ENCODE data around the gene SLC25A13. TPM values are rescaled to one million over a fixed set of nuclear protein-coding genes. Genes with fewer than 3 reads are reported as not detected.
A peak's percentile ranks its signal among the peaks of the same experiment; 100 is the strongest.

SLC25A13 gene
- total RNA-seq, 1 donor from 2014 or later = 22.1 TPM

- DNase-seq = no peak
These were observed 169.2 kb downstream of the SLC25A13 start for GRCh38 chr7:96152706-96153105.

- no peak for DNase-seq
These were observed 170.0 kb downstream of the SLC25A13 start for GRCh38 chr7:96151889-96152288.

GRCh38 chr7:96144260-96144526, 177.7 kb downstream of the SLC25A13 start:
- no peak for DNase-seq

GRCh38 chr7:96143495-96144259, 178.2 kb downstream of the SLC25A13 start:
- no peak for DNase-seq

GRCh38 chr7:96136600-96137239, 185.2 kb downstream of the SLC25A13 start:
- no peak for DNase-seq

GRCh38 chr7:96135241-96135640, 186.7 kb downstream of the SLC25A13 start:
- no peak for DNase-seq

GRCh38 chr7:96131525-96131924, 190.4 kb downstream of the SLC25A13 start:
- DNase-seq = no peak

- DNase-seq = peak; percentile 20
These were observed 194.2 kb downstream of the SLC25A13 start for GRCh38 chr7:96127746-96128145.

- no peak for DNase-seq
These were observed 195.5 kb downstream of the SLC25A13 start for GRCh38 chr7:96126382-96126781.

GRCh38 chr7:96122746-96123145, 199.2 kb downstream of the SLC25A13 start:
- no peak for DNase-seq

- no peak for DNase-seq
These were observed 200.1 kb downstream of the SLC25A13 start for GRCh38 chr7:96121752-96122151.

GRCh38 chr7:96120445-96121225, 201.3 kb downstream of the SLC25A13 start:
- peak; percentile 23 for DNase-seq

- no peak for DNase-seq
These were observed 203.4 kb downstream of the SLC25A13 start for GRCh38 chr7:96118449-96119001.

- no peak for DNase-seq
These were observed 205.7 kb downstream of the SLC25A13 start for GRCh38 chr7:96116173-96116572.

- no peak for DNase-seq
These were observed 207.7 kb downstream of the SLC25A13 start for GRCh38 chr7:96114190-96114589.

GRCh38 chr7:96111405-96111804, 210.5 kb downstream of the SLC25A13 start:
- DNase-seq = no peak

GRCh38 chr7:96104984-96105383, 216.9 kb downstream of the SLC25A13 start:
- no peak for DNase-seq

- no peak for DNase-seq
These were observed 219.6 kb downstream of the SLC25A13 start for GRCh38 chr7:96102096-96102811.

- no peak for DNase-seq
These were observed 221.2 kb downstream of the SLC25A13 start for GRCh38 chr7:96100737-96101136.

- no peak for DNase-seq
These were observed 224.1 kb downstream of the SLC25A13 start for GRCh38 chr7:96097835-96098234.

GRCh38 chr7:96093435-96093834, 228.5 kb downstream of the SLC25A13 start:
- peak; percentile 10 for DNase-seq

- DNase-seq = no peak
These were observed 231.1 kb downstream of the SLC25A13 start for GRCh38 chr7:96090756-96091155.

All from tongue (tissue), 2 donors.